Measurements from ENCODE around the gene CXorf49.

The CXorf49 gene

DNA sequence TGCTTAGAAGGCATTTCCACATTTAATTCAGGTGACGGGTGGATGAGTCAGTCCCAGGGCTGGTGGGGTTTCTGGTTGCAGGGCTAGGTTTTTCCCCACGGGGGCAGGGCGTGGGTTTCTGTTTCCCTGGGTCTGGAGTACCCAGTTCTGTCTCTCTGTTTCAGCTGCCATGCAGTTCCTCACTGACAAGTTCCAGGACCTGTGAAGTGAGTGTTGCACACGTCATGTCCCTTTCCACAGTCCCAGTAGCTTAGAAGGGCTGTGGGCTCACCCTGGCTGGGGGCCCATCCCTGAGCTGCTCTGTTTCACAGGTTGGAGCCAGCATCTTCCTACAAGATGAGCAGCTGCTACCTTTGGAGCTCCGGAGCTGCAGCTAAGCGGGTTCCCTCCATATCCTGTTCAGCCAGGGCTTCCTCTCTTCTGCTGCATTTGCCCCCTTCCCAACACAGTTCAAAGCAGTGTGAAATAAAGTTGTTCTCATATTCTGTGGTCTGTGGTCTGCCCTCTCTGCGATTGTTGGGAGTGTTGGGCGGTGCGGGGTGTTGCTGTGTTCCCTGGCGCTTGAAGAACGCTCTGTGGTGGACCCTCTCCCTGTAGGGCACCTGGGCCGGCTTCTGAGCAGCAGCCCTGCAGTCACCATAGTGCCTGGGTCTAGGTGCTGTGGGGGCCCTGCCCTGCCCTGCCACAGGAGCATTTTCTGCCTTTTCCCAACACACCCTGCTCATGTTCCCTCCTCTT, 46.9 kb downstream of the CXorf49 start:
- peak; percentile 68 for DNase-seq

- peak; percentile 35 for DNase-seq
These were observed 48.1 kb downstream of the CXorf49 start for GRCh38 chrX:71669947-71670346.

DNA sequence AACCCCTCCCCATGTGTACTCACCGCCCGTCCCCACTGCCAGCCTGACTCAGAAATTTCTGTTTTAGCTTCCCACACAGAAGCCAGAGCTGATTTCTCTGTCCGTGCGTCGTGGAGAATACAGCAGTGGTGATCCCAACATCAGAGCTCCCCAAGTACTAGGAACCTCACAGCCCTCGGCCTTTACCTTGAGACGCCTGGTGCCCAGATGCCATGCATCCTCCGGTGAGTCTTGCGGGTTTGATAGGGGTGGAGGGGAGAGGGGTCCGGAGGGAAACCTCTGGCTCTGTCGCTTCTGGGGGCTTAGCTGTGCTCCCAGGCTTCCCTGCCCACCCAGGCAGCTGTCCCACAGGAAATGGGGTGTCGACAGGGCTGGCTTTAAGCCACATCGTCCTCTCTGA, 48.6 kb downstream of the CXorf49 start:
- DNase-seq, result no peak

GRCh38 chrX:71668248-71668595, 49.9 kb downstream of the CXorf49 start:
- no peak for DNase-seq

GRCh38 chrX:71667328-71668247, 50.5 kb downstream of the CXorf49 start, which contains the start of gene LOC101059915:
Gene LOC101059915 (plus strand): TSS chrX:71667546.
- no peak for DNase-seq

DNA sequence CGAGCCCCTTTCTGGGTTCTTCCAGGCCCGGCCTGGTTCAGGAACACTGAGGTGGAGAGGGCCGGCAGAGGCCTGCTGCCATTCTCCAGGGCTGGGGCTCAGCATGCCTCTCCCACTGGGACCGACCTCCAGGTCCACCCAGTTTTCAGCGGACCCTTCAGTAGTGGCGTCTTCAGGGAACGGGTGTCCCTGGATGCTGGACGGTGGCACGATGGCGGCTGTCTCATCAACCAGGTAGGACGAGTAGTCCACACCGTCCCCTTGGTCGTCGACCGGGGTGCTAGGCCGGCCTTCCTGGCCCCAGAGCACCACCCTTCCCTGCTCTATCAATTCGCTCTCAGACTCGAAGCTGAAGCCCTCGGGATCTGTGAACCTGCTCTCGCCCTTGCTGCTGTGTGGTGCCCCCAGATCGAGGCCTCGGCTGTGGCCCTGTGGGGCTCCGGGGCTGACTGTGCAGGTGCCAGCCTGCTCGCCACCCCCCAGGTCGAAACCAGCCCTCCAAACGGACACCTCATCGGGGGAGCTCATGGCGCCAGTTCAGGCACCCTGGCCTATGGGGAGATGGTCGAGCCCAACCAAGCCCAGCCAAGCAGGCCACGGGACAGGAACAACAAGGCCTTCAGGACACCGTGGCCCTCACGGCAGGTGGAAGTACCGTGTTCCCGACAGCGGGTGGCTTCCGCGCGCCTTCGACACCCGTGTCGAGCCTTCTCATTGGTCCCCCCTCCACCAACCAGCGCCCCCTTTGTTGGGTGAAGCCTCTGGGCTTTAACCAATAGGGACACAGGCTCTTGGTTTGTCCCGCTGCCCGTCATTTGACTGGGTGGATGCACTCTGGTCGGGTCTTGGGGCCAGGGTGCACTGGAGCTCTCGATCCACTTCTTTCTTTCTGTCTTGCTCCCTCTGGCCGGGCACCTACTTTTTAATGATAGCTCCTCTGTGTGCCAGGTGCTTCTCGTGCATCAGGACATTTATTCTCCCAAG, 51.6 kb downstream of the CXorf49 start:
- no peak for DNase-seq

- no peak for DNase-seq
These were observed 52.3 kb downstream of the CXorf49 start for GRCh38 chrX:71665747-71666146.

DNA sequence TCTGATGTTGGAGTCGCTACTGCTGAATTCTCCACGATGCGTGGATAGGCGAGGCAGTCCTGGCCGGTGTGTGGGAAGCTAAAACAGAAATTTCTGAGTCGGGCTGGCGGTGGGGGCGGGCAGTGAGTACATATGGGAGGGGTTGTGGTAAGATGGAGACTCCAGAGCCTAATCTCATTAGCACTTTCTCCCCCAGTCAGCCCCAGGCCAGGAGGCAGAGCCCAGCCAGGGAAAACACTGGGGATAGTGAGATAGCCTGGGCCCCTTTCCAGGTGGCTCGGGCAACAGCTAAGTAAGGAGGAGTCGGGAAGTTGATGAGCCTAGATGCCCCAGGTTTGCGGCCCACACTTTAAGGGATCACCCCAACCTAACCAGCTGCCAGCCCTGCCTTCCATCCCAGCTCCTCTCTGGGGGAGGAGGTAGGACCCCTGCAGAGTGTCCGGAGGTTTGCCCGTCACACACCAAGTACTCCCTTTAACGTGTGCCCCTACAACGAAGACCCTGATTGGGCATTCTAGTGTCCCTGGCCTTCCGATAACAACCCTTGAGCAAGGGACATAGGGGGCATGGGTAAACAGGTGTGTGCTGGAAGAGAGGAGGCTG, 53.1 kb downstream of the CXorf49 start:
- no peak for DNase-seq
